ENCODE results near the gene IER3. TPM values are rescaled to one million over a fixed set of nuclear protein-coding genes. Genes with fewer than 3 reads are reported as not detected.

The IER3 gene
- total RNA-seq, 4 donors from 2014 or later, result 0.24 to 2.0 (median 1.4) TPM

- in situ Hi-C loops (cut with MboI; ENCODE audit: low sequenced_read_pairs in 4 of 4) (no loop called here), intact Hi-C loops (cut with DNase I; ENCODE audit: low total_unique reads) (loop anchor here (1.0 to 10.0 kb wide), 3 partner anchors 26 to 1478 kb away; partner anchors contain the start of genes GPSM3 and PBX2)
Observed at GRCh38 chr6:30716879-30717128, 27.5 kb downstream of the IER3 start.

GRCh38 chr6:30714263-30714662, 30.1 kb downstream of the IER3 start:
- DNase-seq (no peak), ATAC-seq (no peak)
- H3K36me3 ChIP-seq, result peaks cover 0 to 53% of the 10 kb centered on the region in 2 donors
- peaks cover 16% of the 10 kb centered on the region in 2 donors for H3K4me1 ChIP-seq
- in situ Hi-C loops (cut with MboI; ENCODE audit: low sequenced_read_pairs in 4 of 4) (no loop called here), intact Hi-C loops (cut with DNase I; ENCODE audit: low total_unique reads) (loop anchor here (2.0 to 10.0 kb wide), 2 partner anchors 13 to 1481 kb away; partner anchors contain the start of genes GPSM3 and PBX2)
- TF ChIP-seq CTCF (IDR thresholded peaks at IDR 0.05 in 4 of 5, conservative IDR thresholded peaks at IDR 0.05 in 1 of 5) (no peak), POLR2A (IDR thresholded peaks at IDR 0.05) (no peak)
- H3K27ac ChIP-seq, result no peak overlapping the region
- H3K27me3 ChIP-seq, result no peaks in the 10 kb centered on the region
- H3K9me3 ChIP-seq, result no peaks in the 10 kb centered on the region
- H3K4me3 ChIP-seq, result no peak overlapping the region

More at GRCh38 chr6:30716879-30717128, 27.5 kb downstream of the IER3 start:
- H3K27ac ChIP-seq, result peak overlapping the region; percentile 94 to 99 (median 97)
- DNase-seq (no peak), ATAC-seq (no peak)
- H3K27me3 ChIP-seq, result no peaks in the 10 kb centered on the region
- H3K4me1 ChIP-seq, result peaks cover 22 to 26% of the 10 kb centered on the region in 2 donors
- TF ChIP-seq CTCF (IDR thresholded peaks at IDR 0.05 in 4 of 5, conservative IDR thresholded peaks at IDR 0.05 in 1 of 5) (peak in 1 of 5 experiments; percentile 13), POLR2A (IDR thresholded peaks at IDR 0.05) (no peak)
- no peaks in the 10 kb centered on the region for H3K9me3 ChIP-seq
- peaks cover 0 to 29% of the 10 kb centered on the region in 2 donors for H3K36me3 ChIP-seq
- H3K4me3 ChIP-seq, result peak overlapping the region; percentile 69 to 91 (median 86)

GRCh38 chr6:30712441-30712945, 31.9 kb downstream of the IER3 start:
- H3K9me3 ChIP-seq, result no peaks in the 10 kb centered on the region
- intact Hi-C loops (cut with DNase I; ENCODE audit: low total_unique reads), result loop anchor here (10.0 kb wide), 1 partner anchor 1482 kb away; the partner anchor contains the start of genes GPSM3 and PBX2
- no peak overlapping the region for H3K4me3 ChIP-seq
- ATAC-seq (no peak), DNase-seq (no peak)
- peaks cover 0 to 70% of the 10 kb centered on the region in 2 donors for H3K36me3 ChIP-seq
- H3K4me1 ChIP-seq, result peaks cover 6 to 7% of the 10 kb centered on the region in 2 donors
- in situ Hi-C loops (cut with MboI; ENCODE audit: low sequenced_read_pairs in 4 of 4), result no loop called here
- no peak overlapping the region for H3K27ac ChIP-seq
- no peak for TF ChIP-seq POLR2A (IDR thresholded peaks at IDR 0.05)
- TF ChIP-seq CTCF (IDR thresholded peaks at IDR 0.05 in 4 of 5, conservative IDR thresholded peaks at IDR 0.05 in 1 of 5), result no peak
- no peaks in the 10 kb centered on the region for H3K27me3 ChIP-seq

GRCh38 chr6:30711758-30712380, 32.5 kb downstream of the IER3 start:
- no peaks in the 10 kb centered on the region for H3K9me3 ChIP-seq
- H3K4me3 ChIP-seq, result no peak overlapping the region
- no peak for ATAC-seq
- DNase-seq, result no peak
- peaks cover 6 to 7% of the 10 kb centered on the region in 2 donors for H3K4me1 ChIP-seq
- in situ Hi-C loops (cut with MboI; ENCODE audit: low sequenced_read_pairs in 4 of 4) (no loop called here), intact Hi-C loops (cut with DNase I; ENCODE audit: low total_unique reads) (loop anchor here (10.0 kb wide), 1 partner anchor 1483 kb away; the partner anchor contains the start of genes GPSM3 and PBX2)
- no peak overlapping the region for H3K27ac ChIP-seq
- no peaks in the 10 kb centered on the region for H3K27me3 ChIP-seq
- no peak for TF ChIP-seq POLR2A (IDR thresholded peaks at IDR 0.05)
- TF ChIP-seq CTCF (IDR thresholded peaks at IDR 0.05 in 4 of 5, conservative IDR thresholded peaks at IDR 0.05 in 1 of 5), result no peak
- H3K36me3 ChIP-seq, result peaks cover 0 to 76% of the 10 kb centered on the region in 2 donors

Measured in gastrocnemius medialis (tissue), 4 donors.